ENCODE measurements around the gene TMEM134.
"Not testable (repeated sequence)": the region's sequence is repeated elsewhere in the genome, so short reads cannot be mapped to it uniquely, and the experiment has no call there.

Gene TMEM134

GRCh38 chr11:67437082-67437808 is 31.8 kb downstream of the TMEM134 start, which contains the start of gene PTPRCAP:
PTPRCAP (minus strand) TSS chr11:67437682; CDS start chr11:67437619, 63 bp downstream.
- DNase-seq: peak; percentile 18

GRCh38 chr11:67436459-67437081 is 32.5 kb downstream of the TMEM134 start:
- DNase-seq: peak; percentile 55

DNA sequence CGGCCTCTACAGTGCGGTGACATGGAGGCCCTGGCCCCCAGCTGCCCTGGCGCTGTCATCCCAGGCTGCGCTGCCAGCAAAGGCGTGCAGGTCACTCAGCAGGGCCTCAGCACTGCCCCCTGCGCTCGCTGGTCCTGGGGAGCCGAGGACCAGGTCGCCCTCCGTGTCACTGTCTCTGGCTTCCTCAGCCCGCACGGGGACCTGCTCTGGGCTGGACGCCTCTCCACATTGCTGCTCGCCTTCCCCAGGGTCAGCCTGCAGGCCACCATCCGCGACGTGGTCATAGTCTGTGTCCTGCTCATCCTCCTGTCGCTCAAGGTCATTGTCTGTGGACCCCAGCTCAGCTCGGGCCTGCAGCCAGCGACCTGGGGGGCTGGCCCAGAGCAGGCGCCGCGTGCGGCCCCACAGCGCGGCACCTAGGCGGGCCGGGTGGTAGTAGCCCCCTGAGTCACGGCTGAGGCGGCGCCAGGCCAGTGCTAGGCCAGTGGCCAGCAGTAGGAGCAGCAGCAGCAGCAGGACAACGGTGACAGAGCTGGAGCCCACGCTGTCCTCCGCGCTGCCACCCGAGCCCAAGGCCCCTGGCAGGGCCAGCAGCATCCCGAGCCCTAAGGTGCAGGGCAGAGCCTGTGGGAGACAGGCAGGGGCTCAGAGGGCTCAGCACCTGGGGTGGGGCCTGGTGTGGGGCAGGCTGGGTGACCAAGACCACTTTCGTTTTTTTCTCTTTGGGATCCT is 33.2 kb downstream of the TMEM134 start:
- DNase-seq: no peak

DNA sequence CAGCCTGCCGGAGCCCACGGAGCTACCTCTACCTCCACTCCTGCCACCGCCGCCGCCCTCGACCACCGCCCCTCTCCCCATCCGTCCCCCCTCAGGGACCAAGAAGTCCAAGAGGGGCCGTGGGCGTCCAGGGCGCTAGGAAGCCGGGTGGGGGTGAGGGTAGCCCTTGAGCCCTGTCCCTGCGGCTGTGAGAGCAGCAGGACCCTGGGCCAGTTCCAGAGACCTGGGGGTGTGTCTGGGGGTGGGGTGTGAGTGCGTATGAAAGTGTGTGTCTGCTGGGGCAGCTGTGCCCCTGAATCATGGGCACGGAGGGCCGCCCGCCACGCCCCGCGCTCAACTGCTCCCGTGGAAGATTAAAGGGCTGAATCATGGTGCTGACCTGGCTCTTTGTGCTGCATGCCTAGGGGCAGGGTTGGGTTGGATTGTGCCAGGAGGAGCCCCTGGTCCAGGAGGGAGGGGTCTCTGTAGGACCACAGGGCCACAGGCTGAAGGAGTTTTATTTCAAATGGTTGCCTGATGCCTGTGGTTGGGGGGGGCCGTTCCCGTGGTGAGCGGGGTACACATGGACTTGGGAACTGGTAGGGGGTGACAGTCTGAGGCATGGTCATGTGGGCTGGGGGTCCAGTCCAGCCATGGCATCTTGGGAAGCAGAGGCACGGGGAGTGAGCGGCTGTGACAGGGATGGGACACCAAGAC is 33.9 kb downstream of the TMEM134 start:
- no peak for DNase-seq

GRCh38 chr11:67434395-67434881 is 34.6 kb downstream of the TMEM134 start:
- no peak for DNase-seq

DNA sequence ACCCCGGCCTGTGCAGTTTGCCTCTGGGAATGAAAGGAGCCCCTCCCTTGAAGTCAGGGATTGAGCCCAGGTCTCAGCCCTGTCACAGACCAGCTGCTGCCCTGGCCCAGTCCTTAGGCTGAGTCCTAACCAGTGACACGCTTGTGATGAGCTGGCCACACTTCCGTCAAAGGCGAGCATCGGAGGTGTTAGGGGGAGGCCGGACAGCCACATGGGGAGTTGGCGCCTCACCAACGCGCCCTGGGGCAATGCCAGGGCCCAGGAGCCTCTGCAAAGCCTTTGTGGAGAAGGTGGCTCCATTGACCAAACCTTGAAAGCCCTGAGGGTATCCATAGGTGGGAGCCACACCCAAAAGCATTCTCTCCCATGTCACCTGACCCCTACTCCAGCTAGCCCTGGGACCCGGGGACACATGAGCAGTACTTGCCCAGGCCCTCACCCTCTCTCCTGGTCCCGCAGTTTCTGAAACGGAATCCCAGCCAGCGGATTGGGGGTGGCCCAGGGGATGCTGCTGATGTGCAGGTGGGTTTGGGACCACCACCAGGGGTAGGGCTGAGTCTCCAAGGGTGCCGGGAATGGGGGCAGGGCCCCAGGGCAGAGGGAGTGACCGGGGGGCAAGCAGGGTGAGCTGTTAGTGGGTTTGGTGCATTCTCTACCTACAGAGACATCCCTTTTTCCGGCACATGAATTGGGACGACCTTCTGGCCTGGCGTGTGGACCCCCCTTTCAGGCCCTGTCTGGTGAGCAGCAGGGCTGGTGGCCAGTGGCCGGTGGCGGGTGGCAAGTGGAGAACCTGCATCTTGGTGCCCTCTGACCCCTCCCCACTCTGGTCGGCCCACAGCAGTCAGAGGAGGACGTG is 35.3 kb downstream of the TMEM134 start:
- no peak for DNase-seq

- no peak for DNase-seq
Measured at GRCh38 chr11:67432655-67433349, 36.2 kb downstream of the TMEM134 start.

DNA sequence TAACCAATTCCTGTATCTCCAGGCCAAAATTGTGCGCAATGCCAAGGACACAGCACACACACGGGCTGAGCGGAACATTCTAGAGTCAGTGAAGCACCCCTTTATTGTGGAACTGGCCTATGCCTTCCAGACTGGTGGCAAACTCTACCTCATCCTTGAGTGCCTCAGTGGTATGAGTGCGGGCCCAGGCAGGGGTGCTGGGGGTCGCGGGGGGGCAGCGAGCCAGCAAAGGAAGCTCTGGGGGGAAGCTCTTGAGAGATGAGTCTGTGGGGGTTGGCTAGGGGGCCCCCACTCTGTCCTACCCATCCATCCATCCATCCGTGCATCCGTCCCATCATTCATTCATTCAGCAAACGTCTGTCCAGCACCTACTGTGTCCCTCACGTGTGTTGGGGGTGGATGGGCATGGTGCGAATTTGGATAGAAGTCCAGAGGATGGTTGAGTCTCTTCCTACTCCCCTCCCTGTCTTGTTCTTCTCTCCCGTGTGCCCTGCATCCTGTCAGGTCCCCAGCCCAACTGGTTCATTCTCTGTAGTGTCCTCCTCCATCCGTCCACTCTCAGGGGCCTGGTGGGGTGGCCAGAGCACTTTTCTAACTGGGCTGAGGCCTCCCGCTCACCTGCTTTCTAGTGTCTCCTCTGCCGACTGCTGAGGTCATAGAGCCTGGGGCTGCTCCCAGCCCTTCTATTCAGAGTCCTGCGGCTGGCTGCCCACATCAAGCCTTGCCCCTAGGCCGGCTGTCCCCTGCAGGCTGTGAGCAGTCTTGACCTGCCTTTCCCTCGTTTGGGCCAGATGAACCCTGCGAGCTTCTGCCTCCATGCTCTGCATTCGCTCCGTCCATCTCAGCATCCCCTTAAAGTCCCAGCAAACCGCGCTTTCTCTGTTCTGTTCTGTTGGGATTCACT is 37.5 kb downstream of the TMEM134 start:
- DNase-seq: no peak

- no peak for DNase-seq
Measured at GRCh38 chr11:67429722-67430121, 39.3 kb downstream of the TMEM134 start.

DNA sequence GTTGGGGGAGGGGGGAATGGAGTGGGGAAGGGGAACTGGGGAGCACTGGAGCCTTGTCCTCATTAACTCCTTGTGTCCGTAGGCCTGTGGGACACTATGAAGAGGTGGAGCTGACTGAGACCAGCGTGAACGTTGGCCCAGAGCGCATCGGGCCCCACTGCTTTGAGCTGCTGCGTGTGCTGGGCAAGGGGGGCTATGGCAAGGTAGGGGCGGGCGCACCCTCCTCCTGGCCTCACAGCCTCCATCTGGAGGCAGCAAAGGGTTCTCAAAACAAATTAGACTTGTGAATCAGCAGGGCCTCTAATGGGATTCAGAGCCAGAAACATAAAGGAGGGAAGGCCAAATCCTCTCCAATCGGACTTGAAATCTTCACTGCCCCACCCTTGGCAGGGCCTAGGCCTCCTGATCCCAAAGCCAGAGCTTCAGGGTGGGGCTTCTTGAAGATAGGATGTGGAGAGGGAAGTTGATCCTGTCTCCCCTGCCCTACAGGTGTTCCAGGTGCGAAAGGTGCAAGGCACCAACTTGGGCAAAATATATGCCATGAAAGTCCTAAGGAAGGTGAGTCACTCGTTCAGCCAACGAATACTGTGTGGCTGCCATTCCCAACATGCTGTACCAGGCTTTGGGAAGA is 39.9 kb downstream of the TMEM134 start:
- no peak for DNase-seq

DNA sequence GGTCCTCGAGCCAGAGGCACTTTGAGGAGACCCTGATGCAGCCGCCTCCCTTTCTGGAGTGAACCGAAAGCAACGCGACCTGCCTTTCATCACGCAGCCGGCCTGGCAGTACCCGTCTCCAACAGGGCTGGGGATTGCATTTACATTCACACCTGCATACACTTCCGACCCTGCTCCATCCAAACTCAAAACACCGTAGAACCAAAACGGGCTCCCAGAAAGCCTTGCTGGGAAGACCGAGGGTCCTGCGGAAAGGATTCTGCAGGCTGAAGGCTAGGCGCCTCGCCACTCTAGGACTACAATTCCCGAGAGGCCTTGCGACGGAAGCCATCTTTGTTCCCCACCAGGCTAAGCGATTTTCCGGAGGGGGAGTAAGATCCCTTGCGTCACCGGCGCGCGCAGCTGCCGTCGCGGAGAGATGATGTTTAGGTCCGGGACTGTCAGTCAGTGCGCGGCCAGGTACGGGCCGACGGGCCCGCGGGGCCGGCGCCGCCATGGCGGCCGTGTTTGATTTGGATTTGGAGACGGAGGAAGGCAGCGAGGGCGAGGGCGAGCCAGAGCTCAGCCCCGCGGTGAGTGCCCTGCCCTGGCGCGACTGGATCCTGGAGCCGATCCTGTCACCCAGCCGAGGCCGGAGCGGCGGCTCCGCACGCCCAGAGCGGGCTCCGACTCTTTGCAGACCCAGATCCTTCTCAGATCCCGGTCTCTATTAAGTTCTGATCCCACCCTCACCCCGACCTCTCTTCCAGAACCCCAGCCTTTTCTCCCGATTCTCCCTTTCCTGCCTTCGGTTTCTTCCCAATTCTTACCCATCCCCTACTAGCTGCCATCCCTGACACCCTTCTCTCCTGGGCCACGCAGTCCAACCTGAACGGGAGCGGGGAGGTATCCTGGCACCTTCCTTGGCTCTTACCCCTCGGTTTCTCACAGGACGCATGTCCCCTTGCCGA is 40.7 kb downstream of the TMEM134 start, which contains the start of gene RPS6KB2:
Gene RPS6KB2, plus strand, starts transcription at position 443 of the 950 bp plus-strand sequence. Its CDS starts 52 bp downstream, at position 495.
- DNase-seq: peak; percentile 96

DNA sequence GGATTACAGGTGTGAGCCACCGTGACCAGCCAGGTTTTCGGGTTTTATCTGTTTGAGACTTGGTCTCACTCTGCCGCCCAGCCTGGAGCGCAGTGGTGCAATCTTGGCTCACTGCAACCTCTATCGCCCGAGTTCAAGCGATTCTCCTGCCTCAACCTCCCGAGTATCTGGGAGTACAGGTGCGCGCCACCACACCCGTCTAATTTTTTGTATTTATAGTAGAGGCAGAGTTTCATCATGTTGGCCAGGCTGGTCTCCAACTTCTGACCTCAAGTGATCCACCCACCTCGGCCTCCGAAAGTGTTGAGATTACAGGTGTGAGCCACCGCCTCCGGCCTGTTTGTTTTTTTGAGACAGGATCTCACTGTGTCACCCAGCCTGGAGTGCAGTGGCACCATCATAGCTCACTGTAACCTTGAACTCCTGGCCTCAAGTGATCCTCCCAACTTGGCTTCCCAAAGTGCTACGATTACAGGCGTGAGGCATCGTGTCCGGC is 41.6 kb downstream of the TMEM134 start:
- DNase-seq: not testable (repeated sequence)

DNA sequence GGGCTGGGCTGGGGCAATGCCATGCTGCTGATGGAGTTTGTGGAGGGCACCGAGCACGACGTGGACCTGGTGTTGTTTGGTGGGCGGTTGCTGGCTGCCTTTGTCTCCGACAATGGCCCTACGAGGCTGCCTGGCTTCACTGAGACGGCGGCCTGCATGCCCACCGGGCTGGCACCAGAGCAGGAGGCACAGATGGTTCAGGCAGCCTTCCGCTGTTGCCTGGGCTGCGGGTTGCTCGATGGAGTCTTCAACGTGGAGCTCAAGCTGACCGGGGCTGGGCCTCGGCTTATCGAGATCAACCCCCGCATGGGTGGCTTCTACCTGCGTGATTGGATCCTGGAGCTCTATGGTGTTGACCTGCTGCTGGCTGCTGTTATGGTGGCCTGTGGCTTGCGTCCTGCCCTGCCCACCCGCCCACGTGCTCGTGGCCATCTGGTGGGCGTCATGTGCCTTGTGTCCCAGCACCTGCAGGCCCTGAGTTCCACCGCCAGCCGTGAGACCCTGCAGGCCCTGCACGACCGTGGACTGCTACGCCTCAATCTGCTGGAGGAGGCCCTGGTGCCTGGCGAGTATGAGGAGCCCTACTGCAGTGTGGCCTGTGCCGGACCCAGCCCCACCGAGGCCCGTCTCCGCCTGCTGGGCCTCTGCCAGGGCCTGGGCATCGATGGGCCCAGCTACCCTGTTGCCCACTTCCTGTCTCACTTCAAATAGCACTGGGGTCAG is 45.0 kb downstream of the TMEM134 start:
- DNase-seq: no peak

- DNase-seq: no peak
Measured at GRCh38 chr11:67423466-67423865, 45.6 kb downstream of the TMEM134 start.

DNA sequence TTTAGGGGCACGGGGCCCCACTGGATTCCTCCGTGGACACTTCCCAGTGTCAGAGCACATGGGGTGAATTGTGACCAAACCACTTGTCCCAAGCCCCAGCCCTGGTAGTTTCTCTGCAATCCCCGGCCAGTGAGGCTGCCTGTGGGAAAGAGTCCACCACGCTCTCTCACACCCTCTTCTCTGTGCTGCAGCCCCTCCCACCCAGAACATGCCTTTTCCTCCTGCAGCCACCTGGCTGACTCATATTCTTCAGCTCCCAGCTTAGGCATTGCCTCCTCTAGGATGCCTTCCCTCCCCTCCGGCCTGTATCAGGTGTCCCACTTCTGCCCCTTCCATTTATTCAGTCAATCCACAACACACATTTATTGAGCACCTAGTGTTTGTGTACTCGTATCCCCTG is 46.2 kb downstream of the TMEM134 start:
- no peak for DNase-seq

GRCh38 chr11:67421430-67422031 is 47.5 kb downstream of the TMEM134 start:
- DNase-seq: no peak
